Caco-2 (cell line): ENCODE data around the gene GUCA2A. TPM values are rescaled to one million over a fixed set of nuclear protein-coding genes. Genes with fewer than 3 reads are reported as not detected.
"Not testable (repeated sequence)": the region's sequence is repeated elsewhere in the genome, so short reads cannot be mapped to it uniquely, and the experiment has no call there.

Source experiments
- BruUV-seq: library from RNA; stranded (reverse); fragments of 400-500 nt; replicated peaks from 2 replicates; lab custom pipeline; 2021; lab: Mats Ljungman, UMichigan
- CTCF ChIA-PET: fragments of 300-600 bp; sonication (Branson Sonifier 250); formaldehyde crosslinking; loops from one replicate; lab custom pipeline; 2022; ENCODE audit warnings: antibody characterized with exemption; lab: Charles Lee
- POLR2A ChIA-PET: fragments of 300-600 bp; sonication (Branson Sonifier 250); formaldehyde crosslinking; loops from one replicate; lab custom pipeline; 2022; ENCODE audit warnings: antibody characterized with exemption; lab: Charles Lee
- DNase-seq, 2 experiments: peaks; one replicate each; pipeline versions ENCODE4 v3.0.0 to v3.0.0-alpha.2; 2020 to 2022
- H3K27me3 ChIP-seq: replicated peaks from 2 replicates; pipeline ENCODE4 v1.6.0; 2011; ENCODE audit warnings: low read length; ENCODE audit not compliant: control insufficient read depth, insufficient read depth
- H3K36me3 ChIP-seq: 2 replicates; pipeline ENCODE4 v1.5.1; 2011; ENCODE audit warnings: low read length; ENCODE audit not compliant: control insufficient read depth, insufficient read depth
- H3K4me1 ChIP-seq: fragments of 250-450 bp; sonication (Bioruptor Pico); 2 replicates; pipeline ENCODE4 v1.5.1; 2020; ENCODE audit warnings: mild to moderate bottlenecking
- H3K4me3 ChIP-seq: 2 replicates; pipeline ENCODE4 v1.5.1; 2011; ENCODE audit warnings: low read depth, mild to moderate bottlenecking, control low read depth, low read length
- H3K9me3 ChIP-seq: fragments of 250-450 bp; sonication (Bioruptor Pico); 2 replicates; pipeline ENCODE4 v1.5.1; 2020; ENCODE audit warnings: mild to moderate bottlenecking, moderate library complexity
- H3K27ac Mint-ChIP-seq: one replicate; pipeline ENCODE4 v1.8.0; 2022; ENCODE audit warnings: mixed read lengths; ENCODE audit not compliant: unreplicated experiment
- H3K27me3 Mint-ChIP-seq: one replicate; pipeline ENCODE4 v1.8.0; 2022; ENCODE audit warnings: mixed read lengths; ENCODE audit not compliant: insufficient read depth, unreplicated experiment
- H3K36me3 Mint-ChIP-seq: one replicate; pipeline ENCODE4 v1.8.0; 2022; ENCODE audit warnings: mild to moderate bottlenecking, mixed read lengths; ENCODE audit not compliant: insufficient read depth, unreplicated experiment
- H3K4me1 Mint-ChIP-seq: one replicate; pipeline ENCODE4 v1.8.0; 2022; ENCODE audit warnings: low read depth, mixed read lengths; ENCODE audit not compliant: unreplicated experiment
- H3K4me3 Mint-ChIP-seq: one replicate; pipeline ENCODE4 v1.8.0; 2022; ENCODE audit warnings: mild to moderate bottlenecking, moderate library complexity, mixed read lengths; ENCODE audit not compliant: unreplicated experiment
- H3K9me3 Mint-ChIP-seq: one replicate; pipeline ENCODE4 v1.8.0; 2022; ENCODE audit warnings: mixed read lengths; ENCODE audit not compliant: unreplicated experiment
- CTCF ChIP-seq, 2 experiments: fragments of 200-600 bp in 1 of 2; IDR thresholded peaks; 1 replicate in 1 of 2; 2 replicates in 1 of 2; pipeline versions ENCODE4 v1.5.1 to v1.8.0; 2011 to 2022; ENCODE audit warnings: antibody characterized with exemption in 1 of 2, control low read depth in 1 of 2, inconsistent platforms in 1 of 2, low read depth in 1 of 2, low read length in 1 of 2, mild to moderate bottlenecking in 1 of 2, moderate library complexity in 1 of 2; ENCODE audit not compliant: insufficient read depth in 1 of 2, severe bottlenecking in 1 of 2, unreplicated experiment in 1 of 2
- intact Hi-C: fragments of 100-400 bp; cut with micrococcal nuclease; formaldehyde crosslinking; loops from one replicate; pipeline ENCODE4 v1.10.0; 2022; ENCODE audit not compliant: unreplicated experiment
- total RNA-seq: library from RNA; stranded (reverse); gene quantifications from 2 replicates; pipeline ENCODE4 v1.2.3, GENCODE V29; 2022

Gene GUCA2A
- total RNA-seq, 1 experiment from 2014 or later = 28.8 TPM

GRCh38 chr1:42210421-42211133 is 46.0 kb upstream of the GUCA2A start:
- Histone ChIP-seq H3K36me3 (0 out of 2 replicates have a peak, but pooled peaks cover 2% of the 10 kb centered on the region), H3K27me3 (no peaks in the 10 kb centered on the region), H3K9me3 (no peaks in the 10 kb centered on the region), H3K4me1 (no peaks in the 10 kb centered on the region), H3K4me3 (no peak overlapping the region)
- H3K4me3 Mint-ChIP-seq = no peak overlapping the region
- no peaks in the 10 kb centered on the region for H3K27me3 Mint-ChIP-seq
- H3K36me3 Mint-ChIP-seq = peaks cover 33% of the 10 kb centered on the region
- H3K9me3 Mint-ChIP-seq = no peaks in the 10 kb centered on the region
- H3K27ac Mint-ChIP-seq = no peak overlapping the region
- H3K4me1 Mint-ChIP-seq = peaks cover 7% of the 10 kb centered on the region
- no peak for DNase-seq
- intact Hi-C loops = no loop called here
- ChIA-PET POLR2A (no interaction called here), CTCF (no interaction called here)
- no peak for TF ChIP-seq CTCF (IDR thresholded peaks at IDR 0.05; ENCODE audit: insufficient read depth in 1 of 2, low read depth in 1 of 2, low read length in 1 of 2, severe bottlenecking in 1 of 2, unreplicated experiment in 1 of 2)
- no TSS peak for BruUV-seq

DNA sequence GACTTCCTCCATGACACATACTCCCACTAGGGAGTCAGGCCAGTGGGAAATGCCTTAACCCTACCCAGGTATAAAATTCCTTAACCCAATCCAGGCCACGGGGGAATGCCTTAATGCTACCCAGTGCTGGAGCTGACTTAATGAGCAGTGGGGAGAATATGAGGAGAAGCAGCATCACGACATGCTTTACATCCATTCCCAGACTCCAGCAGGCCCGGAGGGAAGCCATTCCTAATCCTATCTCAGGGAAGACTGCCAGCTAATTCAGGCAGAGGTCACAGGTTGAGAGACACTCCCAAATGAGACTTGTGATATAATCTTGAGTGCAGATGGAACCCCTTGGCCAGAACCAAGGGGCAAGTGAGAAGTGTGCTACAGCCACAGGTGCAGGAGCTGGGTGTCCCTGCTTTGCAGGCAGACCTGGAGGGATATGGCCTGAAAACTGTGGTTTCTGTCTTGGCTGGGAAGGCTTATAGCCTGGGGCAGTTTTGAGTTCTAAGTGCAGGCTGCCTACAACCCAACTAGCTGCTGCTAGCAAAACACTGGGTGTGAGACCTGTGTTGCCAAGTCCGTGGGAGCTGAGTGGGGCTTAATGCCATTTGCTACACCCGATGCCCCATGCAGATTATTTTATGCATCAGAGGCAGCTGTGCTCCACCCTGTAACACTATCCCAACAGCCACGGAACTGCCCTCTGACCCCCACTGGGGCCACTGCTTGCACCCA is 45.1 kb upstream of the GUCA2A start:
- ChIA-PET CTCF (no interaction called here), POLR2A (no interaction called here)
- Mint-ChIP-seq H3K4me1 (peaks cover 12% of the 10 kb centered on the region), H3K27me3 (no peaks in the 10 kb centered on the region), H3K4me3 (no peak overlapping the region), H3K9me3 (no peaks in the 10 kb centered on the region), H3K27ac (no peak overlapping the region), H3K36me3 (peaks cover 36% of the 10 kb centered on the region)
- H3K4me3 ChIP-seq = no peak overlapping the region
- BruUV-seq = no TSS peak
- H3K4me1 ChIP-seq = no peaks in the 10 kb centered on the region
- H3K9me3 ChIP-seq = no peaks in the 10 kb centered on the region
- 0 out of 2 replicates have a peak, but pooled peaks cover 2% of the 10 kb centered on the region for H3K36me3 ChIP-seq
- intact Hi-C loops = no loop called here
- TF ChIP-seq CTCF (IDR thresholded peaks at IDR 0.05; ENCODE audit: insufficient read depth in 1 of 2, low read depth in 1 of 2, low read length in 1 of 2, severe bottlenecking in 1 of 2, unreplicated experiment in 1 of 2) = no peak
- no peaks in the 10 kb centered on the region for H3K27me3 ChIP-seq
- DNase-seq = peak in 1 of 2 experiments; percentile 43

DNA sequence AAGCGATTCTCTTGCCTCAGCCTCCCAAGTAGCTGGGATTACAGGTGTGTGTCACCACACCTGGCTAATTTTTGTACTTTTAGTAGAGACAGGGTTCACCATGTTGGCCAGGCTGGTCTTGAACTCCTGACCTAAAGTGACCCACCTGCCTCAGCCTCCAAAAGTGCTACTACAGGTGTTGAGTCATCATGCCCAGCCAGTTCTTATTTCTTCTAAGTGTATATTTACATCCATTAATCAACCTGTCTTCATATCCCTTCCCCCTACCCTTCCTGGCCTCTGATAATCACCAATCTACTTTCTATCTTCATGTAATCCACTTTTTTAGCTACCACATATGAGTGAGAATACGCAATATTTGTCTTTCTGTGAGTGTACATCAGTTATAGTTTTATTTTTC is 42.4 kb upstream of the GUCA2A start:
- H3K9me3 Mint-ChIP-seq, DNase-seq, intact Hi-C loops, H3K4me3 ChIP-seq, H3K36me3 ChIP-seq, H3K4me1 ChIP-seq, H3K27me3 ChIP-seq, CTCF ChIA-PET, POLR2A ChIA-PET, BruUV-seq, H3K27ac Mint-ChIP-seq, H3K27me3 Mint-ChIP-seq, H3K9me3 ChIP-seq, H3K4me3 Mint-ChIP-seq: not testable (repeated sequence)
- Mint-ChIP-seq H3K36me3 (peaks cover 56% of the 10 kb centered on the region), H3K4me1 (peaks cover 14% of the 10 kb centered on the region)
